Gastroesophageal sphincter (tissue), 4 donors: ENCODE measurements around the gene JSRP1. TPM values are rescaled to one million over a fixed set of nuclear protein-coding genes. Genes with fewer than 3 reads are reported as not detected.

Source experiments
- ATAC-seq: fragments of 150-250 bp; one replicate; pipeline ENCODE4 v1.9.1; 2016; ENCODE audit warnings: mild to moderate bottlenecking, moderate library complexity
- H3K27ac ChIP-seq, 4 donors: fragments of 200-600 bp; sonication (generic) in 3 of 4; 1 replicate in 3 of 4; 2 replicates in 1 of 4; pipeline ENCODE4 v1.5.1; 2016 to 2019
- H3K27me3 ChIP-seq: fragments of 200-600 bp; sonication (generic); one replicate; pipeline ENCODE4 v1.5.1; 2019
- H3K36me3 ChIP-seq, 2 donors: fragments of 200-600 bp; sonication (generic); one replicate each; pipeline ENCODE4 v1.5.1; 2019; ENCODE audit warnings: control low read depth in 1 of 2
- H3K4me1 ChIP-seq, 3 donors: fragments of 200-600 bp; sonication (generic); 1 replicate in 2 of 3; 2 replicates in 1 of 3; pipeline ENCODE4 v1.5.1; 2016 to 2019; ENCODE audit warnings: control low read depth in 2 of 3
- H3K4me3 ChIP-seq, 2 donors: fragments of 200-600 bp; sonication (generic); one replicate each; pipeline ENCODE4 v1.5.1; 2019; ENCODE audit warnings: mild to moderate bottlenecking in 1 of 2, moderate library complexity in 1 of 2
- H3K9me3 ChIP-seq, 3 donors: fragments of 200-600 bp; sonication (generic); one replicate each; pipeline ENCODE4 v1.5.1; 2017 to 2019; ENCODE audit warnings: control low read depth in 2 of 3
- EP300 ChIP-seq: sonication (generic); formaldehyde crosslinking; IDR thresholded peaks from one replicate; pipeline ENCODE4 v1.6.1; 2017; ENCODE audit warnings: antibody characterized with exemption, mild to moderate bottlenecking
- POLR2A ChIP-seq, 2 donors: fragments of 450-650 bp; IDR thresholded peaks; one replicate each; pipeline ENCODE4 v1.6.1; 2017; ENCODE audit warnings: antibody characterized with exemption in 2 of 2, mild to moderate bottlenecking in 2 of 2, moderate library complexity in 1 of 2
- POLR2AphosphoS5 ChIP-seq: sonication (generic); formaldehyde crosslinking; IDR thresholded peaks from one replicate; pipeline ENCODE4 v1.6.1; 2017; ENCODE audit warnings: antibody characterized with exemption
- WGBS, 2 donors: methylation state at CpG; one replicate each; pipeline ENCODE4 v1.1.5; 2018; ENCODE audit warnings: low coverage in 1 of 2; 5-methylcytosine and 5-hydroxymethylcytosine counted together
- total RNA-seq, 4 donors: library from RNA; depleted of rRNA; stranded (reverse); fragments of >200 nt; gene quantifications; one replicate each; pipeline ENCODE4 v1.1.0, GENCODE V29; 2016
- TF ChIP-seq, protein P1 (sequence below), 4 experiments: fragments of 200-600 bp in 2 of 4; fragments of 450-650 bp in 2 of 4; sonication (generic) in 1 of 4; IDR thresholded peaks; one replicate each; pipeline ENCODE4 v1.5.1; 2017 to 2019; ENCODE audit warnings: antibody characterized with exemption in 4 of 4, mild to moderate bottlenecking in 2 of 4, moderate library complexity in 2 of 4

Gene JSRP1
- total RNA-seq, 4 donors from 2014 or later = 0.37 TPM; not detected in 3

DNA sequence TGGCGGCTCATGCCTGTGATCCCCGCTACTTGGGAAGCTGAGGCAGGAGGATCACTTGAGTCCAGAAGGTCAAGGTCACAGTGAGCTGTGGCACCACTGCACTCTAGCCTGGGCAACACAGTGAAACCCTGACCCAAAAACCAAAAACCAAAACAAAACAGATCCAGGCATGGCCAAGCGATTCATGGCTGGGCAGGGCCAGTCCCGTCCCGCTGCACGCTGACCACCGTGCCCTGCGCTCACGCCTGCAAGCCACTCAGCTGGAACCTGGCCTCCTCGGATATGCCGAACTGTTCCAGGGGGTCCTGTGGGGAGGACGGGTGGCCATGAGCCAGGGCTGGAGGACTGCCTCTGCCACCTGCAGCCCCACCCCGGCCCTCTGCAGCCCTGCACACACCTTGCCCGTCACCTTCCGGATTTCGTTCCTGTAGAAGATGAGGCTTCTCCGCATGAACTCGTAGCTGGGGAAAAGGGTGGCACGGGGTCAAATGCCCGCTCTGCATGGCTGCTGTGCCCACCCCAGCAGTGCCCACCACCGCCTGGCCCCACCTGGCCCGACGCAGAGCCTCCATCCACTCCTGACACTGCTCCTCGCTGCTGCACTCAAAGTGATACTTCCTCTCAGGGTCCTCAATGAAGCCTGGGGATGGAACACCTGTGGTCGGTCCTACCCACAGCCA lies 22.5 kb downstream of the JSRP1 start:
- H3K4me3 ChIP-seq = no peak overlapping the region
- peak overlapping the region in 1 of 4 donors; percentile 18 for H3K27ac ChIP-seq
- H3K36me3 ChIP-seq = peaks cover 0 to 56% of the 10 kb centered on the region in 2 donors
- no peaks in the 10 kb centered on the region for H3K27me3 ChIP-seq
- no peaks in the 10 kb centered on the region for H3K9me3 ChIP-seq
- no peak for TF ChIP-seq POLR2A (IDR thresholded peaks at IDR 0.05)
- no peak for TF ChIP-seq EP300
- TF ChIP-seq, protein P1, sequence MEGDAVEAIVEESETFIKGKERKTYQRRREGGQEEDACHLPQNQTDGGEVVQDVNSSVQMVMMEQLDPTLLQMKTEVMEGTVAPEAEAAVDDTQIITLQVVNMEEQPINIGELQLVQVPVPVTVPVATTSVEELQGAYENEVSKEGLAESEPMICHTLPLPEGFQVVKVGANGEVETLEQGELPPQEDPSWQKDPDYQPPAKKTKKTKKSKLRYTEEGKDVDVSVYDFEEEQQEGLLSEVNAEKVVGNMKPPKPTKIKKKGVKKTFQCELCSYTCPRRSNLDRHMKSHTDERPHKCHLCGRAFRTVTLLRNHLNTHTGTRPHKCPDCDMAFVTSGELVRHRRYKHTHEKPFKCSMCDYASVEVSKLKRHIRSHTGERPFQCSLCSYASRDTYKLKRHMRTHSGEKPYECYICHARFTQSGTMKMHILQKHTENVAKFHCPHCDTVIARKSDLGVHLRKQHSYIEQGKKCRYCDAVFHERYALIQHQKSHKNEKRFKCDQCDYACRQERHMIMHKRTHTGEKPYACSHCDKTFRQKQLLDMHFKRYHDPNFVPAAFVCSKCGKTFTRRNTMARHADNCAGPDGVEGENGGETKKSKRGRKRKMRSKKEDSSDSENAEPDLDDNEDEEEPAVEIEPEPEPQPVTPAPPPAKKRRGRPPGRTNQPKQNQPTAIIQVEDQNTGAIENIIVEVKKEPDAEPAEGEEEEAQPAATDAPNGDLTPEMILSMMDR (IDR thresholded peaks at IDR 0.05) = no peak
- TF ChIP-seq POLR2AphosphoS5 = no peak
- 90% methylated on average over 4 of the region's 25 CpGs; no CpG with 5 or more reads in 1 of the 2 donors for WGBS, 2 donors
- H3K4me1 ChIP-seq = peaks cover 0 to 59% (median 25%) of the 10 kb centered on the region in 3 donors
- ATAC-seq = no peak

- Histone ChIP-seq H3K4me3 (no peak overlapping the region), H3K4me1 (peaks cover 0 to 46% (median 13%) of the 10 kb centered on the region in 3 donors), H3K36me3 (peaks cover 0 to 69% of the 10 kb centered on the region in 2 donors), H3K27ac (peak overlapping the region in 2 of 4 donors; percentile 18 to 43), H3K9me3 (no peaks in the 10 kb centered on the region), H3K27me3 (no peaks in the 10 kb centered on the region)
- TF ChIP-seq EP300 = no peak
- no peak for TF ChIP-seq POLR2AphosphoS5
- TF ChIP-seq, protein P1 (IDR thresholded peaks at IDR 0.05) = no peak
- no peak for TF ChIP-seq POLR2A (IDR thresholded peaks at IDR 0.05)
- 85% methylated on average over 4 of the region's 30 CpGs; no CpG with 5 or more reads in 1 of the 2 donors for WGBS, 2 donors
- ATAC-seq = no peak
Measured at GRCh38 chr19:2232286-2233151, 23.7 kb downstream of the JSRP1 start.

DNA sequence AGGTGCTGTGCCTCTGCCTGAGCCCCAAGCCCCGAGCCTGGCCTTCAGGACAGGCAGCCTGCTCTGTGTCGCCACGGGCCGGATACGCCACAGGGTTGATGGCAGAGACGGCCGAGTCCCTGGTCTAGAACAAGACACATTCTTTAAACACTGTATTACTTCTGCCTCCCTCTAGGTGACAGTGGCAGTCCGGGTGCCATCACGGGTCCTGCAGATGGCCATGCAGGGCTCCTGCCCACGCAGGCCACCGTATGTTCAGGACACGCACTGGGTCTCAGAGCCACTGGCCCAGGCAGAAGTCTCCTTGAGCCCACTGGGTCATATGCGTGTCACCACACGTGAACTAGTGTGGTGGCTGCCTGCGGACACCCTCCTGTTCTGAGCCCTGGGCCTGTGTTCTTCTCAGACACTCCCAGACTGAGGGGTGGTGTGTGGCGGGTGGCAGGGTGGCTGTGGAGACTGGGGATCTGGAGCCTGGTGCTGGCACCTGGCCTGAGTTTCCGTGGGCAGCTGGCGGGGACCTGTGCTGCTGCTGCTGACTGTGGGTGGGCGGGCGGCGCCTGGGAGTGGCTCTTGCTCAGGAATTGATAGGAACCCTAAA lies 24.5 kb downstream of the JSRP1 start:
- ATAC-seq = no peak
- Histone ChIP-seq H3K4me3 (no peak overlapping the region), H3K4me1 (peaks cover 0 to 41% (median 10%) of the 10 kb centered on the region in 3 donors), H3K9me3 (no peaks in the 10 kb centered on the region), H3K27ac (peak overlapping the region in 3 of 4 donors; percentile 18 to 43 (median 41)), H3K36me3 (peaks cover 0 to 77% of the 10 kb centered on the region in 2 donors), H3K27me3 (no peaks in the 10 kb centered on the region)
- WGBS, 2 donors = 50% methylated on average over 5 of the region's 21 CpGs; no CpG with 5 or more reads in 1 of the 2 donors
- TF ChIP-seq POLR2AphosphoS5 (no peak), EP300 (no peak), POLR2A (IDR thresholded peaks at IDR 0.05) (no peak)
- TF ChIP-seq, protein P1 (IDR thresholded peaks at IDR 0.05) = no peak

GRCh38 chr19:2230807-2231533 lies 25.2 kb downstream of the JSRP1 start:
- peak overlapping the region in 3 of 4 donors; percentile 18 to 43 (median 41) for H3K27ac ChIP-seq
- H3K4me3 ChIP-seq = no peak overlapping the region
- TF ChIP-seq, protein P1 (IDR thresholded peaks at IDR 0.05) = no peak
- TF ChIP-seq EP300 = no peak
- TF ChIP-seq POLR2AphosphoS5 = no peak
- no peak for TF ChIP-seq POLR2A (IDR thresholded peaks at IDR 0.05)
- H3K36me3 ChIP-seq = peaks cover 0 to 84% of the 10 kb centered on the region in 2 donors
- WGBS, 2 donors = 60 to 73% methylated on average over 1 to 3 of the region's 12 CpGs
- peak; percentile 10 for ATAC-seq
- H3K9me3 ChIP-seq = no peaks in the 10 kb centered on the region
- no peaks in the 10 kb centered on the region for H3K27me3 ChIP-seq
- H3K4me1 ChIP-seq = peaks cover 0 to 41% (median 10%) of the 10 kb centered on the region in 3 donors
